HFFc6 (cell line): ENCODE data around the gene MCRS1. TPM values are rescaled to one million over a fixed set of nuclear protein-coding genes. Genes with fewer than 3 reads are reported as not detected.

Source experiments
- total RNA-seq, 6 experiments: library from RNA; stranded (reverse); fragmentation: NEBNext Ultra II Directional; extraction: Animal tissue kit (Norgen Biotek cat#: 25700); gene quantifications; 2 replicates in 1 of 6; 3 replicates in 5 of 6; pipeline ENCODE4 v1.2.3, GENCODE V29; 2021

Gene MCRS1
- total RNA-seq, 6 experiments from 2014 or later: 46.2 to 59.8 (median 55.4) TPM

Other genes with a start within 250 kb of the MCRS1 start
- gene TROAP, start 244.9 kb downstream of the MCRS1 start, total RNA-seq: 10 to 100 TPM; 14.1 to 37.4 (median 34.5) TPM
- under 1 TPM in 5 of 6 experiments, not detected in 1; 0.14 to 0.48 (median 0.28) TPM for gene C1QL4, start 231.0 kb downstream of the MCRS1 start, total RNA-seq
- gene DNAJC22, start 221.3 kb downstream of the MCRS1 start, total RNA-seq: 1 to 10 TPM in 4 of 6 experiments, under 1 TPM in 2; 0.38 to 4.1 (median 2.6) TPM
- gene SPATS2, start 200.7 kb downstream of the MCRS1 start, total RNA-seq: 10 to 100 TPM; 33.4 to 64.4 (median 50.9) TPM
- gene KCNH3, start 29.1 kb downstream of the MCRS1 start, total RNA-seq: under 1 TPM in 2 of 6 experiments, not detected in 4; 0.05 to 0.10 TPM
- gene FAM186B, start 37.5 kb upstream of the MCRS1 start, total RNA-seq: under 1 TPM; 0.21 to 0.46 (median 0.31) TPM
- gene PRPF40B, start 55.4 kb upstream of the MCRS1 start, total RNA-seq: 10 to 100 TPM; 10.3 to 11.9 (median 11.2) TPM
- gene FMNL3, start 139.3 kb upstream of the MCRS1 start, total RNA-seq: 10 to 100 TPM; 15.8 to 21.8 (median 19.5) TPM
- gene TMBIM6, start 173.4 kb upstream of the MCRS1 start, total RNA-seq: 100 to 1,000 TPM; 471 to 545 (median 497) TPM